Chondrocyte (in vitro differentiated cells): ENCODE results near the gene EVPLL. TPM values are rescaled to one million over a fixed set of nuclear protein-coding genes. Genes with fewer than 3 reads are reported as not detected.
"Not testable (repeated sequence)": the region's sequence is repeated elsewhere in the genome, so short reads cannot be mapped to it uniquely, and the experiment has no call there.

Experiments used
- DNase-seq: peaks from one replicate; pipeline ENCODE4 v3.0.0; 2021; ENCODE audit warnings: mixed read lengths, low spot score
- H3K27ac Mint-ChIP-seq: one replicate; pipeline ENCODE4 v1.8.0; 2021; ENCODE audit warnings: mild to moderate bottlenecking, moderate library complexity, mixed read lengths; ENCODE audit not compliant: unreplicated experiment
- H3K27me3 Mint-ChIP-seq: 2 replicates; pipeline ENCODE4 v1.8.0; 2021; ENCODE audit warnings: low read depth, mixed read lengths
- H3K36me3 Mint-ChIP-seq: 2 replicates; pipeline ENCODE4 v1.8.0; 2021; ENCODE audit warnings: low read depth, mixed read lengths
- H3K4me1 Mint-ChIP-seq: 2 replicates; pipeline ENCODE4 v1.8.0; 2021; ENCODE audit warnings: low read depth, mild to moderate bottlenecking, mixed read lengths
- H3K4me3 Mint-ChIP-seq: one replicate; pipeline ENCODE4 v1.8.0; 2021; ENCODE audit warnings: mild to moderate bottlenecking, moderate library complexity, mixed read lengths; ENCODE audit not compliant: unreplicated experiment
- H3K9me3 Mint-ChIP-seq: 2 replicates; pipeline ENCODE4 v1.8.0; 2021; ENCODE audit warnings: low read depth, mixed read lengths
- microRNA-seq: library from miRNA; unstranded; fragments of <30 nt; microRNA quantifications from one replicate; pipeline ENCODE4 v1.2.0, GENCODE V29; 2020; ENCODE audit warnings: borderline number of aligned reads
- total RNA-seq: library from RNA; stranded (reverse); gene quantifications from 3 replicates; pipeline ENCODE4 v1.2.1, GENCODE V29; 2021

EVPLL gene
- total RNA-seq, 1 donor from 2014 or later = not detected

DNA sequence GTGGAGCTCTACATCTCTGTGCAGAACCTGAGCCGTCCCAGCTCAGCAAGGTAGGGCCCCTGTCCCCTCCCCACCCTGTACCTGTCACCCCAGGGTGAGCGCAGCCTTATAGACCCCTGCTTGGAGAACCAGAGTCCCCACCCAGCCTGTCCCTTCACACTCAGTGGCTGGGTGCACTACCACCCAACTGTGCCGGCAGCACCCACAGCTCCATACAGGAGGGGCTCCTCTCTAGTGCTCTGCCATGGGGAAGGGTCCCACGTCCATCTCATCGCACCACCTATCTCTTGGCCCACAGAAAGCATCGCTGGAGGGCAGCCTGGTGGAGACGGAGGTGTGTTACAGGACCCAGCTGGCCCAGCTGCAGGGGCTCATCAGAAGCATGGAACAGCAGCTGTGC, 45.4 kb downstream of the EVPLL start:
- H3K27ac Mint-ChIP-seq, H3K9me3 Mint-ChIP-seq, H3K36me3 Mint-ChIP-seq, DNase-seq, H3K4me3 Mint-ChIP-seq, H3K4me1 Mint-ChIP-seq, H3K27me3 Mint-ChIP-seq: not testable (repeated sequence)

DNA sequence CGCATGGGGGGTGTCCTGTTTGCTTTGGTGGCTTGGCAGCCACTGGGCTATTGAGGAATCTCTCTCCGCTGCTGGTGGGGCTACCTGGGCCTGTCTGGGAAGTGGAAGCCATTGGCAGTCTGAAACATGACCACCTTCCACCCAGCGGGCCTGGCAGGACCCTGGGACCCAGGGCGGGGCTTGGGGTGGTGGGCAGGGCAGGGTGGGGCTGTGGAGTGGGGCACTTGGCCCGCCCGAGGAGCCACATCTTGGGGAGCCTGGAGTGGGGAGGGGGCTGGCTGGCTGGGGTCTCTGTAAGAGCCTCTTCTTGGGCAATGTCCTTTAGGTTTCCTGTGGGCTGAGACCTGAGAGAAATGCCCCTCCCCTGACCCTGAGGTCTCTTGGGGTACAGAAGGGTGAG, 48.0 kb downstream of the EVPLL start:
- H3K9me3 Mint-ChIP-seq, H3K36me3 Mint-ChIP-seq, H3K27me3 Mint-ChIP-seq, H3K4me1 Mint-ChIP-seq, H3K27ac Mint-ChIP-seq, H3K4me3 Mint-ChIP-seq: not testable (repeated sequence)
- peak; percentile 73 for DNase-seq

DNA sequence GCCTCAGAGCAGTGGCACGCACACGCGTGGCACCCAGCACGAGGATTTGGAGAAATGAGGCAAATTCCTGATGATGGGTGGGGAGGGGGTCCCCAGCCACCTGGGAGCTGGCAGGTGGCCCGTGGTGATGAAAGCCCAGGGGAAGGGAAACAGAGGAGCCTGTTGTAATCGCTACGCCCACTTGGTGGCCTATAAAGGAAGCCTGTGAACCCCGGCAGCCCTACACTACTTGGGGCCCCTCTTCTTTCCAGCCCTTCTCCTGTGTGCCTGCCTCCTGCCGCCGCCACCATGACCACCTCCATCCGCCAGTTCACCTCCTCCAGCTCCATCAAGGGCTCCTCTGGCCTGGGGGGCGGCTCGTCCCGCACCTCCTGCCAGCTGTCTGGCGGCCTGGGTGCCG, 49.1 kb downstream of the EVPLL start:
- not testable (repeated sequence) for H3K27me3 Mint-ChIP-seq, DNase-seq, H3K9me3 Mint-ChIP-seq, H3K4me1 Mint-ChIP-seq, H3K4me3 Mint-ChIP-seq, H3K27ac Mint-ChIP-seq, H3K36me3 Mint-ChIP-seq

DNA sequence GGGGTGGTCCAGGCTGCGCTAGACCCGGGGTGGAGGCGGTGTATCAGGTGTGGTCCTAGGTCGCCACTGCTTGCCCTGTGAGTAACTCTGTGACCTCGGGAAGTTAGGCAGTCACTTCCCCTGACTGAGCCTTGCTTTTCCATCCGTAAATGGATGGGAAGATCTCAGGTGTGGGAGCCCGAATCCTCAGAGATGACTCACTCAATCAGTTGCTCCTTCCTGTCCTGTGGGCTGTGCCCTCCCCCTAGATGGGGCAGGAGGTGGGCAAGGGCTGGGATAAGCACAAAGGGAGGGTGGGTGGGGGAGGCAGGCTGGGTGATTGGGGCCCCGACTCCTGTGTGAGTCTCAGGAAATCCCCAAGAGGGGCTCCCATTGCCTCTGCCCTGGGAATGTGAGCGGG, 54.6 kb downstream of the EVPLL start:
- H3K27ac Mint-ChIP-seq, H3K27me3 Mint-ChIP-seq, H3K4me3 Mint-ChIP-seq, H3K4me1 Mint-ChIP-seq, H3K36me3 Mint-ChIP-seq, DNase-seq, H3K9me3 Mint-ChIP-seq: not testable (repeated sequence)

Small RNAs within 50 kb of the gene (microRNA-seq; reads per million reads assigned to microRNA genes)
- not detected for gene MIR6778

Other genes starting within 250 kb of the EVPLL start
- 101 to 110 TPM (median 108 TPM) in 3 replicates for gene ALKBH5, start 193.9 kb upstream of the EVPLL start, total RNA-seq
- 38.7 to 41.8 TPM (median 39.0 TPM) in 3 replicates for gene LLGL1, start 152.1 kb upstream of the EVPLL start, total RNA-seq
- gene FLII, start 119.0 kb upstream of the EVPLL start, total RNA-seq = 228 to 244 TPM (median 230 TPM) in 3 replicates
- 9.5 to 11.5 TPM (median 10.7 TPM) in 3 replicates for gene MIEF2, start 117.1 kb upstream of the EVPLL start, total RNA-seq
- gene TOP3A, start 62.8 kb upstream of the EVPLL start, total RNA-seq = 37.3 to 49.4 TPM (median 37.7 TPM) in 3 replicates
- gene SMCR8, start 62.5 kb upstream of the EVPLL start, total RNA-seq = 15.5 to 16.1 TPM (median 15.7 TPM) in 3 replicates
- gene SHMT1, start 14.2 kb upstream of the EVPLL start, total RNA-seq = 3.9 to 5.9 TPM (median 4.2 TPM) in 3 replicates
- not detected in 3 replicates for gene LGALS9C, start 99.0 kb downstream of the EVPLL start, total RNA-seq